ENCODE results near the gene PTBP1.
"Not testable (repeated sequence)": the region's sequence is repeated elsewhere in the genome, so short reads cannot be mapped to it uniquely, and the experiment has no call there.

The PTBP1 gene

GRCh38 chr19:831407-832369 lies 34.4 kb downstream of the PTBP1 start:
- no peak for DNase-seq

- DNase-seq = no peak
Measured at GRCh38 chr19:834216-834615, 37.0 kb downstream of the PTBP1 start.

- no peak for DNase-seq
Measured at GRCh38 chr19:835210-835810, 38.1 kb downstream of the PTBP1 start.

GRCh38 chr19:840519-841206 lies 43.4 kb downstream of the PTBP1 start, which contains the start of gene PRTN3:
Gene PRTN3 (plus strand): TSS chr19:840999. CDS start chr19:841009, 10 bp downstream.
- DNase-seq = no peak

- DNase-seq = not testable (repeated sequence)
Measured at GRCh38 chr19:842802-843179, 45.5 kb downstream of the PTBP1 start.

- peak in 1 of 2 experiments; percentile 41 for DNase-seq
Measured at GRCh38 chr19:843180-843835, 46.1 kb downstream of the PTBP1 start.

- no peak for DNase-seq
Measured at GRCh38 chr19:843836-844545, 46.7 kb downstream of the PTBP1 start.

- no peak for DNase-seq
Measured at GRCh38 chr19:844546-844971, 47.3 kb downstream of the PTBP1 start.

GRCh38 chr19:845707-846521 lies 48.7 kb downstream of the PTBP1 start:
- DNase-seq = no peak

- DNase-seq = no peak
Measured at GRCh38 chr19:848386-848921, 51.2 kb downstream of the PTBP1 start.

GRCh38 chr19:849195-849594 lies 51.9 kb downstream of the PTBP1 start:
- DNase-seq = not testable (repeated sequence)

GRCh38 chr19:850221-850978 lies 53.1 kb downstream of the PTBP1 start:
- DNase-seq = peak; percentile 72 to 75

- DNase-seq = no peak
Measured at GRCh38 chr19:850979-851335, 53.7 kb downstream of the PTBP1 start.

GRCh38 chr19:852136-853013 lies 55.1 kb downstream of the PTBP1 start, which contains the start of gene ELANE:
Gene ELANE (plus strand): TSS chr19:852303. CDS start chr19:852329, 26 bp downstream.
- no peak for DNase-seq

- DNase-seq = no peak
Measured at GRCh38 chr19:853014-853585, 55.8 kb downstream of the PTBP1 start.

- not testable (repeated sequence) for DNase-seq
Measured at GRCh38 chr19:853614-854220, 56.5 kb downstream of the PTBP1 start.

- no peak for DNase-seq
Measured at GRCh38 chr19:854549-854948, 57.3 kb downstream of the PTBP1 start.

- no peak for DNase-seq
Measured at GRCh38 chr19:855142-855541, 57.9 kb downstream of the PTBP1 start.
